Measurements from ENCODE around the gene LRRC14B.

- TF ChIP-seq CTCF (IDR thresholded peaks at IDR 0.05): no peak
- no peak for TF ChIP-seq REST (IDR thresholded peaks at IDR 0.05; ENCODE audit: insufficient read depth in 1 of 2, low read depth in 2 of 2, low read length in 1 of 2)
- TF ChIP-seq TCF7L2 (IDR thresholded peaks at IDR 0.05; ENCODE audit: low read depth, low read length): no peak
- TF ChIP-seq POLR2AphosphoS5 (IDR thresholded peaks at IDR 0.05; ENCODE audit: low read depth, low read length): no peak
- TF ChIP-seq SIN3A (IDR thresholded peaks at IDR 0.05; ENCODE audit: borderline replicate concordance, insufficient read depth, low read depth, low read length): no peak
These were observed 9.7 kb upstream of the LRRC14B start for GRCh38 chr5:181566-181965.
